CD14-positive monocyte (primary cell): ENCODE data around the gene NFU1. TPM values are rescaled to one million over a fixed set of nuclear protein-coding genes. Genes with fewer than 3 reads are reported as not detected.

Experiments
- DNase-seq, 3 donors: peaks; one replicate each; pipeline ENCODE4 v3.0.0-alpha.2; 2011 to 2022
- H2AFZ ChIP-seq: 2 replicates; pipeline ENCODE4 v1.6.0; 2012; ENCODE audit warnings: mild to moderate bottlenecking, low read depth, low read length, inconsistent platforms; ENCODE audit not compliant: insufficient read depth, poor library complexity, severe bottlenecking
- H3K27ac ChIP-seq, 2 donors: 1 replicate in 1 of 2; 2 replicates in 1 of 2; pipeline ENCODE4 v1.5.1; 2012 to 2013; ENCODE audit warnings: low read length in 2 of 2, control low read depth in 1 of 2, inconsistent platforms in 1 of 2, low read depth in 1 of 2, mild to moderate bottlenecking in 1 of 2
- H3K27me3 ChIP-seq, 2 donors: one replicate each; pipeline versions ENCODE4 v1.6.0 to v1.6.1; 2011 to 2013; ENCODE audit warnings: low read length in 2 of 2; ENCODE audit not compliant: control insufficient read depth in 2 of 2, insufficient read depth in 2 of 2
- H3K36me3 ChIP-seq, 2 donors: replicated peaks in 1 of 2; 1 replicate in 1 of 2; 2 replicates in 1 of 2; pipeline versions ENCODE4 v1.5.1 to v1.6.1; 2012 to 2013; ENCODE audit warnings: low read length in 2 of 2, control low read depth in 1 of 2, inconsistent platforms in 1 of 2, mild to moderate bottlenecking in 1 of 2; ENCODE audit not compliant: insufficient read depth in 2 of 2, control insufficient read depth in 1 of 2
- H3K4me1 ChIP-seq, 2 donors: 1 replicate in 1 of 2; 2 replicates in 1 of 2; pipeline versions ENCODE4 v1.5.1 to v1.6.1; 2012 to 2013; ENCODE audit warnings: low read length in 2 of 2, control low read depth in 1 of 2, inconsistent platforms in 1 of 2, mild to moderate bottlenecking in 1 of 2, moderate library complexity in 1 of 2; ENCODE audit not compliant: insufficient read depth in 2 of 2, control insufficient read depth in 1 of 2
- H3K4me2 ChIP-seq: replicated peaks from 2 replicates; pipeline ENCODE3; 2012; ENCODE audit warnings: low read length, moderate library complexity, mild to moderate bottlenecking; ENCODE audit not compliant: poor library complexity, severe bottlenecking; ENCODE audit errors: extremely low read depth
- H3K4me3 ChIP-seq, 3 experiments: fragments of 200-600 bp in 1 of 3; sonication (generic) in 1 of 3; replicated peaks in 1 of 3; 1 replicate in 2 of 3; 2 replicates in 1 of 3; pipeline ENCODE4 v1.5.1; 2011 to 2013; ENCODE audit warnings: low read length in 3 of 3, mild to moderate bottlenecking in 3 of 3, control low read depth in 2 of 3, low read depth in 2 of 3, inconsistent platforms in 1 of 3, moderate library complexity in 1 of 3
- H3K79me2 ChIP-seq: 2 replicates; pipeline ENCODE4 v1.6.0; 2012; ENCODE audit warnings: mild to moderate bottlenecking, control low read depth, inconsistent platforms, low read length, moderate library complexity; ENCODE audit not compliant: insufficient read depth
- H3K9ac ChIP-seq: 2 replicates; pipeline ENCODE4 v1.6.0; 2017; ENCODE audit warnings: low read length, mild to moderate bottlenecking; ENCODE audit not compliant: insufficient read depth, poor library complexity, severe bottlenecking
- H3K9me3 ChIP-seq, 2 donors: replicated peaks in 1 of 2; 1 replicate in 1 of 2; 2 replicates in 1 of 2; pipeline versions ENCODE4 v1.5.1 to v1.6.1; 2012 to 2013; ENCODE audit warnings: low read length in 2 of 2, control low read depth in 1 of 2; ENCODE audit not compliant: control insufficient read depth in 1 of 2, insufficient read depth in 1 of 2
- H4K20me1 ChIP-seq: 2 replicates; pipeline ENCODE4 v1.6.0; 2012; ENCODE audit warnings: mild to moderate bottlenecking, low read length, control low read depth, moderate library complexity; ENCODE audit not compliant: insufficient read depth
- H3K27ac Mint-ChIP-seq, 7 donors: one replicate each; pipeline ENCODE4 v1.8.0; 2020; ENCODE audit warnings: mild to moderate bottlenecking in 7 of 7, mixed read lengths in 7 of 7, moderate library complexity in 6 of 7, inconsistent platforms in 2 of 7
- H3K27me3 Mint-ChIP-seq, 3 donors: one replicate each; pipeline ENCODE4 v1.8.0; 2021 to 2022; ENCODE audit warnings: low read depth in 3 of 3, mild to moderate bottlenecking in 3 of 3, mixed read lengths in 3 of 3, moderate library complexity in 3 of 3, inconsistent platforms in 1 of 3
- H3K36me3 Mint-ChIP-seq, 2 donors: one replicate each; pipeline ENCODE4 v1.8.0; 2020; ENCODE audit warnings: mixed read lengths in 2 of 2, inconsistent platforms in 1 of 2, mild to moderate bottlenecking in 1 of 2
- H3K4me1 Mint-ChIP-seq: one replicate; pipeline ENCODE4 v1.8.0; 2020; ENCODE audit warnings: mild to moderate bottlenecking, mixed read lengths
- H3K4me3 Mint-ChIP-seq, 2 donors: one replicate each; pipeline ENCODE4 v1.8.0; 2020; ENCODE audit warnings: mild to moderate bottlenecking in 2 of 2, mixed read lengths in 2 of 2, moderate library complexity in 1 of 2
- H3K9me3 Mint-ChIP-seq, 7 donors: one replicate each; pipeline ENCODE4 v1.8.0; 2020 to 2022; ENCODE audit warnings: mixed read lengths in 7 of 7, mild to moderate bottlenecking in 6 of 7, moderate library complexity in 6 of 7, inconsistent platforms in 2 of 7
- CTCF ChIP-seq: fragments of 200-600 bp; IDR thresholded peaks from one replicate; pipeline ENCODE4 v1.8.0; 2022; ENCODE audit warnings: antibody characterized with exemption, mild to moderate bottlenecking
- WGBS: methylation state at CpG from one replicate; pipeline ENCODE4 v1.1.5; 2013; ENCODE audit warnings: missing lambda C conversion rate; ENCODE audit not compliant: insufficient coverage; 5-methylcytosine and 5-hydroxymethylcytosine counted together
- intact Hi-C, 2 donors: fragments of 100-400 bp; cut with micrococcal nuclease; formaldehyde crosslinking; loops; one replicate each; pipeline versions ENCODE4 v1.15.0 to v1.15.1; 2023
- polyA plus RNA-seq, 3 donors: library from polyadenylated mRNA; depleted of rRNA in 1 of 3; unstranded in 2 of 3; stranded (reverse) in 1 of 3; fragments of 300-500 nt in 2 of 3; fragments of >200 nt in 1 of 3; fragmentation: Illumina TruSeq in 2 of 3; gene quantifications; 1 replicate in 2 of 3; 2 replicates in 1 of 3; pipeline ENCODE4 v1.2.3, GENCODE V29; 2012 to 2021

NFU1 gene
- polyA plus RNA-seq, 3 donors: 10.5 to 56.1 (median 43.0) TPM

GRCh38 chr2:69353360-69353759, 83.9 kb downstream of the NFU1 start:
- H3K36me3 ChIP-seq: peaks cover 86 to 97% of the 10 kb centered on the region in 2 donors
- WGBS: 100% methylated on average over 3 of the region's 5 CpGs
- no peaks in the 10 kb centered on the region for H3K79me2 ChIP-seq
- Mint-ChIP-seq H3K27ac (peak overlapping the region in 1 of 7 donors; percentile 8), H3K36me3 (peaks cover 66 to 80% of the 10 kb centered on the region in 2 donors), H3K9me3 (no peaks in the 10 kb centered on the region), H3K4me1 (no peaks in the 10 kb centered on the region), H3K4me3 (no peak overlapping the region), H3K27me3 (no peaks in the 10 kb centered on the region)
- H4K20me1 ChIP-seq: no peaks in the 10 kb centered on the region
- no peak overlapping the region for H3K4me3 ChIP-seq
- intact Hi-C loops: no loop called here
- H3K27ac ChIP-seq: no peak overlapping the region
- no peak overlapping the region for H3K9ac ChIP-seq
- TF ChIP-seq CTCF: no peak
- H3K27me3 ChIP-seq: no peaks in the 10 kb centered on the region
- no peaks in the 10 kb centered on the region for H3K4me1 ChIP-seq
- no peak for DNase-seq
- H3K9me3 ChIP-seq: no peaks in the 10 kb centered on the region
- H3K4me2 ChIP-seq: no peak overlapping the region
- H2AFZ ChIP-seq: no peak overlapping the region

- WGBS: 100% methylated on average over 1 of the region's 1 CpG
- H3K36me3 Mint-ChIP-seq: peaks cover 67 to 77% of the 10 kb centered on the region in 2 donors
- TF ChIP-seq CTCF: no peak
- no peak overlapping the region for H3K4me3 Mint-ChIP-seq
- H3K36me3 ChIP-seq: peaks cover 73 to 96% of the 10 kb centered on the region in 2 donors
- no peak overlapping the region for H3K4me3 ChIP-seq
- no peak overlapping the region for H2AFZ ChIP-seq
- H3K4me1 Mint-ChIP-seq: peaks cover 8% of the 10 kb centered on the region
- H3K27ac ChIP-seq: no peak overlapping the region
- H3K9ac ChIP-seq: no peak overlapping the region
- no peak for DNase-seq
- peak overlapping the region in 1 of 7 donors; percentile 0 for H3K27ac Mint-ChIP-seq
- H3K27me3 ChIP-seq: no peaks in the 10 kb centered on the region
- intact Hi-C loops: no loop called here
- no peak overlapping the region for H3K4me2 ChIP-seq
- no peaks in the 10 kb centered on the region for H3K27me3 Mint-ChIP-seq
- no peaks in the 10 kb centered on the region for H3K79me2 ChIP-seq
- peaks cover 8 to 11% of the 10 kb centered on the region in 2 donors for H3K4me1 ChIP-seq
- H3K9me3 Mint-ChIP-seq: no peaks in the 10 kb centered on the region
- H3K9me3 ChIP-seq: no peaks in the 10 kb centered on the region
- no peaks in the 10 kb centered on the region for H4K20me1 ChIP-seq
Observed at GRCh38 chr2:69348781-69349180, 88.5 kb downstream of the NFU1 start.

Other genes starting within 250 kb of the NFU1 start
- 1 to 10 TPM; 3.6 to 4.5 (median 3.7) TPM for gene GFPT1, start 50.2 kb downstream of the NFU1 start, polyA plus RNA-seq
- gene AAK1, start 206.3 kb upstream of the NFU1 start, polyA plus RNA-seq: 10 to 100 TPM in 2 of 3 donors, 1 to 10 TPM in 1; 9.8 to 18.9 (median 10.8) TPM